ENCODE results near the gene MREG.

DNA sequence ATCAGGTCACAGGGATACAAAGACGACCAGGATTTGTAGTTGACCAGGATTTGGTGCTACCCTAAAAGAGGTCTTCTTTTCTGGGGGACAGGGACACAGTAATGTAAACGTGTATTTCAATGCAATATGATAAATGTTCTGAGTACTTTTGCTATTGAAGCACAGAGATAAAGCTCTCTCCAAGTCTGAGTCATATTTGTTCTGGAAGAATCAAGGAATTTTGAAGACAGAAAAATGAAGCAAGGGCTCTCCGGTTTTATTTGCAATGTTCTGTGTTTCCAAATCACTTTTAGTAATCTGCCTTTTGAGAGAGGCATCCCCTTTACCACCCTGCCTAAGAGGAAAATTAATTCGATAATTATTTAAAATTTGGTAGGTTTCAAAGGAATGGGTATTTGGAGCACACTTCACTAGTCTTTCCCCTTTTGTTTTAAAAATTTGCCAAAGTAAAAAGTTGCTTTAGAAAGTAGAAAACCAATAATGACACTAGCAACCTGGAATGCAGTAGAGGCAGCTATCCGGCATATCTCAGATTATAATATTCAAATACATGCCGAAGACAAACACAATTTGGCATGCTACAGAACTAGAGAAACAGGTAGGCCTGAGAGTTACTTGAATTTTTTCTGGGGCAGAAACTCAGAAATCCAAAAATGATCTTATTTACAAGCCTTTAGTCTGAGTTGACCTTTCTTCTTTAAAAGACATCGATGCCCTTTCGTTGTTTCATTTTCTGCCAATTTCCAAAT, 82.7 kb downstream of the MREG start:
- TF ChIP-seq EZH2 (optimal IDR thresholded peaks at IDR 0.05; ENCODE audit: low read depth, low read length), result no peak
- TF ChIP-seq, protein P1, sequence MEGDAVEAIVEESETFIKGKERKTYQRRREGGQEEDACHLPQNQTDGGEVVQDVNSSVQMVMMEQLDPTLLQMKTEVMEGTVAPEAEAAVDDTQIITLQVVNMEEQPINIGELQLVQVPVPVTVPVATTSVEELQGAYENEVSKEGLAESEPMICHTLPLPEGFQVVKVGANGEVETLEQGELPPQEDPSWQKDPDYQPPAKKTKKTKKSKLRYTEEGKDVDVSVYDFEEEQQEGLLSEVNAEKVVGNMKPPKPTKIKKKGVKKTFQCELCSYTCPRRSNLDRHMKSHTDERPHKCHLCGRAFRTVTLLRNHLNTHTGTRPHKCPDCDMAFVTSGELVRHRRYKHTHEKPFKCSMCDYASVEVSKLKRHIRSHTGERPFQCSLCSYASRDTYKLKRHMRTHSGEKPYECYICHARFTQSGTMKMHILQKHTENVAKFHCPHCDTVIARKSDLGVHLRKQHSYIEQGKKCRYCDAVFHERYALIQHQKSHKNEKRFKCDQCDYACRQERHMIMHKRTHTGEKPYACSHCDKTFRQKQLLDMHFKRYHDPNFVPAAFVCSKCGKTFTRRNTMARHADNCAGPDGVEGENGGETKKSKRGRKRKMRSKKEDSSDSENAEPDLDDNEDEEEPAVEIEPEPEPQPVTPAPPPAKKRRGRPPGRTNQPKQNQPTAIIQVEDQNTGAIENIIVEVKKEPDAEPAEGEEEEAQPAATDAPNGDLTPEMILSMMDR (IDR thresholded peaks at IDR 0.05; ENCODE audit: low read length), result no peak

Data from MM.1S (cell line).